NCI-H1417 treated with DMSO at 0.1 percent for 48 hours (cell line): Measurements from ENCODE around the gene SURF1.
"Not testable (repeated sequence)": the region's sequence is repeated elsewhere in the genome, so short reads cannot be mapped to it uniquely, and the experiment has no call there.

Experiments used
- DNase-seq: peaks from one replicate; lab custom pipeline; 2025; lab: John Stamatoyannopoulos, UW

Gene SURF1

GRCh38 chr9:133356391-133357091, at the start of gene SURF1, which contains the start of gene SURF2:
TSS of gene SURF1 (minus strand) at chr9:133356487. CDS start at chr9:133356453, 34 bp downstream.
TSS of gene SURF2 (plus strand) at chr9:133356550. CDS start at chr9:133356593, 43 bp downstream.
- DNase-seq, result no peak

- DNase-seq, result no peak
These were observed 49.5 kb upstream of the SURF1 start for GRCh38 chr9:133405508-133406438.

- DNase-seq, result no peak
These were observed 48.2 kb upstream of the SURF1 start for GRCh38 chr9:133404454-133405002.

- no peak for DNase-seq
These were observed 47.6 kb upstream of the SURF1 start for GRCh38 chr9:133403766-133404453.

GRCh38 chr9:133402689-133403088, 46.4 kb upstream of the SURF1 start:
- DNase-seq, result no peak

GRCh38 chr9:133401588-133401987, 45.3 kb upstream of the SURF1 start:
- no peak for DNase-seq

GRCh38 chr9:133400292-133400691, 44.0 kb upstream of the SURF1 start:
- no peak for DNase-seq

GRCh38 chr9:133397895-133398294, 41.6 kb upstream of the SURF1 start:
- no peak for DNase-seq

GRCh38 chr9:133397370-133397769, 41.1 kb upstream of the SURF1 start:
- no peak for DNase-seq

- no peak for DNase-seq
These were observed 40.7 kb upstream of the SURF1 start for GRCh38 chr9:133396952-133397351.

GRCh38 chr9:133394687-133395271, 38.5 kb upstream of the SURF1 start:
- DNase-seq, result no peak

GRCh38 chr9:133393399-133393798, 37.1 kb upstream of the SURF1 start:
- DNase-seq, result no peak

GRCh38 chr9:133392308-133392707, 36.0 kb upstream of the SURF1 start:
- not testable (repeated sequence) for DNase-seq

- DNase-seq, result not testable (repeated sequence)
These were observed 35.2 kb upstream of the SURF1 start for GRCh38 chr9:133391449-133391848.

- no peak for DNase-seq
These were observed 34.4 kb upstream of the SURF1 start for GRCh38 chr9:133390713-133391112.

GRCh38 chr9:133389562-133389961, 33.3 kb upstream of the SURF1 start:
- DNase-seq, result no peak

- no peak for DNase-seq
These were observed 32.8 kb upstream of the SURF1 start for GRCh38 chr9:133389025-133389557.

- no peak for DNase-seq
These were observed 31.4 kb upstream of the SURF1 start for GRCh38 chr9:133387680-133388079.

GRCh38 chr9:133386338-133386737, 30.1 kb upstream of the SURF1 start:
- no peak for DNase-seq

- no peak for DNase-seq
These were observed 29.2 kb upstream of the SURF1 start for GRCh38 chr9:133385452-133385851.

GRCh38 chr9:133384736-133385321, 28.5 kb upstream of the SURF1 start:
- no peak for DNase-seq
